Measurements from ENCODE around the gene CKAP5.

DNA sequence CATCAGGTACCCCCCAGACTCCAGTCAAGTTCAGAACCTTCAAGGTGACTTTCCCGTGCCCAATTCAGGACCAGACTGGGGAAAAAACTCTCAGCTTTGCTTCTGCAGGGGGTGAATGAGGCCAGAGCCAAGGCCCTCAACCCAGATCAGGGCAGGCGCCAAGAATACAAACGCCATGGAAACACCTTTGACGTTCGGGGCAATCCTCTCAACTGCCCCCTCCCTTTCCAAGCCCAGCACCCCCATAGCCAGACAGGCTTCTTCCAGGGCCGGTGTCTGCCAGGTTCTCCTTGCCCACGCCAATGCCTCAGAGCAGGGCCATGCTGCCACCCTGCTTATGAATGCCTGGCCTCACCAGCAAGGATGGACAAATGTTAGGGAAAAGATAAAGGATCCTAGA is 151.5 kb downstream of the CKAP5 start:
- TF ChIP-seq, protein P1, sequence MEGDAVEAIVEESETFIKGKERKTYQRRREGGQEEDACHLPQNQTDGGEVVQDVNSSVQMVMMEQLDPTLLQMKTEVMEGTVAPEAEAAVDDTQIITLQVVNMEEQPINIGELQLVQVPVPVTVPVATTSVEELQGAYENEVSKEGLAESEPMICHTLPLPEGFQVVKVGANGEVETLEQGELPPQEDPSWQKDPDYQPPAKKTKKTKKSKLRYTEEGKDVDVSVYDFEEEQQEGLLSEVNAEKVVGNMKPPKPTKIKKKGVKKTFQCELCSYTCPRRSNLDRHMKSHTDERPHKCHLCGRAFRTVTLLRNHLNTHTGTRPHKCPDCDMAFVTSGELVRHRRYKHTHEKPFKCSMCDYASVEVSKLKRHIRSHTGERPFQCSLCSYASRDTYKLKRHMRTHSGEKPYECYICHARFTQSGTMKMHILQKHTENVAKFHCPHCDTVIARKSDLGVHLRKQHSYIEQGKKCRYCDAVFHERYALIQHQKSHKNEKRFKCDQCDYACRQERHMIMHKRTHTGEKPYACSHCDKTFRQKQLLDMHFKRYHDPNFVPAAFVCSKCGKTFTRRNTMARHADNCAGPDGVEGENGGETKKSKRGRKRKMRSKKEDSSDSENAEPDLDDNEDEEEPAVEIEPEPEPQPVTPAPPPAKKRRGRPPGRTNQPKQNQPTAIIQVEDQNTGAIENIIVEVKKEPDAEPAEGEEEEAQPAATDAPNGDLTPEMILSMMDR (IDR thresholded peaks at IDR 0.05; ENCODE audit: insufficient read depth, low read length, poor library complexity, severe bottlenecking) = no peak
- no peak for TF ChIP-seq EZH2phosphoT487 (conservative IDR thresholded peaks at IDR 0.05; ENCODE audit: low read length)

All from SU-DHL-6 (cell line).